GM12878 (cell line): ENCODE results near the gene TPSB2. TPM values are rescaled to one million over a fixed set of nuclear protein-coding genes. Genes with fewer than 3 reads are reported as not detected.
"Not testable (repeated sequence)": the region's sequence is repeated elsewhere in the genome, so short reads cannot be mapped to it uniquely, and the experiment has no call there.

Experiments used
- ATAC-seq: fragments of 200-7000 bp; cut with Tn5 transposase; 3 replicates; pipeline ENCODE4 v1.9.1; 2020; ENCODE audit warnings: mild to moderate bottlenecking, moderate library complexity
- BruUV-seq: library from RNA; stranded (reverse); fragments of 400-500 nt; replicated peaks from 2 replicates; lab custom pipeline; 2021; lab: Mats Ljungman, UMichigan
- CTCF ChIA-PET: fragments of 300-600 bp; sonication (Branson Sonifier 250); formaldehyde crosslinking; extraction: SDS; loops from one replicate; lab custom pipeline; 2021; ENCODE audit warnings: inconsistent platforms; lab: Yijun Ruan, JAX
- POLR2A ChIA-PET: fragments of 350-600 bp; formaldehyde crosslinking; extraction: SDS; loops from one replicate; lab custom pipeline; 2021; ENCODE audit warnings: inconsistent platforms; lab: Charles Lee
- RAD21 ChIA-PET: fragments of 300-600 bp; sonication (Branson Sonifier 250); formaldehyde crosslinking; loops from one replicate; lab custom pipeline; 2023; ENCODE audit warnings: antibody characterized with exemption; ENCODE audit not compliant: unreplicated experiment; lab: Charles Lee
- SMC1A ChIA-PET: fragments of 300-600 bp; sonication (Branson Sonifier 250); formaldehyde crosslinking; loops from one replicate; lab custom pipeline; 2023; ENCODE audit not compliant: unreplicated experiment, uncharacterized antibody; lab: Charles Lee
- DNase-seq: peaks from one replicate; pipeline ENCODE4 v3.0.0-alpha.2; 2011; ENCODE audit warnings: low read depth, low spot score
- FAIRE-seq: peaks from 3 replicates; lab custom pipeline; 2011; peaks lifted over from hg19 to GRCh38; lab: Jason Lieb, UNC
- H2AFZ ChIP-seq: 2 replicates; pipeline ENCODE4 v1.6.0; 2011; ENCODE audit warnings: low read depth, low read length, control low read depth; ENCODE audit not compliant: control insufficient read depth
- H3K27ac ChIP-seq: 2 replicates; pipeline ENCODE4 v1.5.1; 2011; ENCODE audit warnings: control low read depth; ENCODE audit not compliant: control insufficient read depth, insufficient read depth
- H3K27me3 ChIP-seq, 2 experiments: replicated peaks in 1 of 2; 2 replicates each; pipeline versions ENCODE4 v1.6.0 to v1.6.1; 2011; ENCODE audit warnings: low read length in 1 of 2; ENCODE audit not compliant: control insufficient read depth in 2 of 2, insufficient read depth in 2 of 2
- H3K36me3 ChIP-seq, 2 experiments: 2 replicates each; pipeline ENCODE4 v1.5.1; 2011; ENCODE audit warnings: low read length in 1 of 2; ENCODE audit not compliant: control insufficient read depth in 2 of 2, insufficient read depth in 2 of 2
- H3K4me1 ChIP-seq: 2 replicates; pipeline ENCODE4 v1.6.1; 2011; ENCODE audit warnings: mild to moderate bottlenecking, low read length, moderate library complexity, mixed read lengths; ENCODE audit not compliant: control insufficient read depth, insufficient read depth
- H3K4me2 ChIP-seq: 2 replicates; pipeline ENCODE4 v1.6.0; 2011; ENCODE audit warnings: control low read depth; ENCODE audit not compliant: control insufficient read depth, insufficient read depth
- H3K4me3 ChIP-seq: fragments of 200-600 bp; sonication (generic); 2 replicates; pipeline ENCODE4 v1.5.1; 2016
- H3K79me2 ChIP-seq: 2 replicates; pipeline ENCODE4 v1.6.0; 2011; ENCODE audit warnings: low read length; ENCODE audit not compliant: control insufficient read depth, insufficient read depth
- H3K9ac ChIP-seq: 2 replicates; pipeline ENCODE4 v1.8.0; 2011; ENCODE audit warnings: low read length, control low read depth, mixed read lengths; ENCODE audit not compliant: control insufficient read depth, insufficient read depth
- H3K9me3 ChIP-seq: replicated peaks from 3 replicates; pipeline ENCODE4 v1.5.1; 2011; ENCODE audit warnings: mild to moderate bottlenecking, low read length; ENCODE audit not compliant: control insufficient read depth, insufficient read depth
- H4K20me1 ChIP-seq: 2 replicates; pipeline ENCODE4 v1.6.0; 2011; ENCODE audit not compliant: control insufficient read depth, insufficient read depth
- WGBS: methylation state at CpG from one replicate; pipeline ENCODE4 v1.1.6; 2016; ENCODE audit warnings: low lambda C conversion rate; ENCODE audit not compliant: insufficient replicate concordance, insufficient coverage; ENCODE audit errors: missing lambda C conversion rate; 5-methylcytosine and 5-hydroxymethylcytosine counted together
- in situ Hi-C: fragments of 300-500 bp; cut with MboI; formaldehyde crosslinking; loops from 9 replicates; pipeline ENCODE4 v1.14.3; 2018; ENCODE audit warnings: mixed read lengths
- intact Hi-C: fragments of 100-400 bp; cut with micrococcal nuclease; formaldehyde crosslinking; loops from one replicate; pipeline ENCODE4 v1.14.2; 2022; ENCODE audit not compliant: unreplicated experiment
- polyA plus RNA-seq, 11 experiments: library from polyadenylated mRNA; depleted of rRNA in 4 of 11; unstranded in 6 of 11; stranded (reverse) in 5 of 11; fragments of >200 nt; fragmentation: Nextera tagmentation in 4 of 11; fragmentation: Illumina TruSeq in 1 of 11; extraction: Ambion mirVana in 4 of 11; extraction: Trizol in 1 of 11; gene quantifications; 1 replicate in 1 of 11; 2 replicates in 10 of 11; pipeline versions ENCODE4 v1.2.1 to v1.2.3, GENCODE V29; 2011 to 2016; ENCODE audit warnings: inconsistent platforms in 2 of 11, missing spikeins in 2 of 11, low read depth in 1 of 11
- total RNA-seq, 4 experiments: library from RNA; depleted of rRNA in 3 of 4; stranded (reverse); fragments of >200 nt in 3 of 4; fragmentation: Illumina TruSeq in 1 of 4; extraction: Trizol in 1 of 4; gene quantifications; 2 replicates each; pipeline versions ENCODE4 v1.2.1 to v1.2.3, GENCODE V29; 2013 to 2021

The TPSB2 gene
- total and polyA plus RNA-seq, 10 of the 15 experiments (the other 5 are each of a cell fraction or from before 2014, with no cell fraction given) = not detected

GRCh38 chr16:1240436-1240835 lies 10.5 kb upstream of the TPSB2 start, which contains the start of gene TPSAB1:
TPSAB1 (plus strand) TSS chr16:1240705; CDS start chr16:1240939, 234 bp downstream.
- CTCF ChIA-PET, DNase-seq, H3K27me3 ChIP-seq, ATAC-seq, FAIRE-seq, H4K20me1 ChIP-seq, intact Hi-C loops, H3K9ac ChIP-seq, POLR2A ChIA-PET, SMC1A ChIA-PET, H2AFZ ChIP-seq, H3K27ac ChIP-seq, H3K79me2 ChIP-seq, H3K4me1 ChIP-seq, H3K36me3 ChIP-seq, H3K4me3 ChIP-seq, H3K4me2 ChIP-seq, H3K9me3 ChIP-seq, BruUV-seq, RAD21 ChIA-PET, in situ Hi-C loops: not testable (repeated sequence)
- 0% methylated on average over 4 of the region's 12 CpGs for WGBS

- CTCF ChIA-PET, DNase-seq, H3K4me2 ChIP-seq, H3K79me2 ChIP-seq, H3K27me3 ChIP-seq, H3K9ac ChIP-seq, intact Hi-C loops, ATAC-seq, RAD21 ChIA-PET, H2AFZ ChIP-seq, H4K20me1 ChIP-seq, POLR2A ChIA-PET, H3K4me1 ChIP-seq, in situ Hi-C loops, BruUV-seq, H3K36me3 ChIP-seq, H3K4me3 ChIP-seq, SMC1A ChIA-PET, H3K27ac ChIP-seq, FAIRE-seq, H3K9me3 ChIP-seq: not testable (repeated sequence)
- 30% methylated on average over 6 of the region's 9 CpGs for WGBS
These were observed 9.6 kb upstream of the TPSB2 start for GRCh38 chr16:1239575-1239974.

- ATAC-seq = not testable (repeated sequence)
These were observed 8.9 kb upstream of the TPSB2 start for GRCh38 chr16:1238909-1239308.

More at GRCh38 chr16:1238909-1239308, 8.9 kb upstream of the TPSB2 start:
- H3K4me3 ChIP-seq, H3K4me1 ChIP-seq, H3K79me2 ChIP-seq, H2AFZ ChIP-seq, H4K20me1 ChIP-seq, DNase-seq, POLR2A ChIA-PET, H3K4me2 ChIP-seq, CTCF ChIA-PET, H3K36me3 ChIP-seq, BruUV-seq, H3K9ac ChIP-seq, H3K27ac ChIP-seq, intact Hi-C loops, SMC1A ChIA-PET, FAIRE-seq, H3K27me3 ChIP-seq, H3K9me3 ChIP-seq, in situ Hi-C loops, RAD21 ChIA-PET: not testable (repeated sequence)
- 72% methylated on average over 10 of the region's 23 CpGs for WGBS
